Measurements from ENCODE around the gene R3HDM4.
"Not testable (repeated sequence)": the region's sequence is repeated elsewhere in the genome, so short reads cannot be mapped to it uniquely, and the experiment has no call there.

GRCh38 chr19:849195-849594 lies 63.8 kb downstream of the R3HDM4 start:
- TF ChIP-seq, protein P1, sequence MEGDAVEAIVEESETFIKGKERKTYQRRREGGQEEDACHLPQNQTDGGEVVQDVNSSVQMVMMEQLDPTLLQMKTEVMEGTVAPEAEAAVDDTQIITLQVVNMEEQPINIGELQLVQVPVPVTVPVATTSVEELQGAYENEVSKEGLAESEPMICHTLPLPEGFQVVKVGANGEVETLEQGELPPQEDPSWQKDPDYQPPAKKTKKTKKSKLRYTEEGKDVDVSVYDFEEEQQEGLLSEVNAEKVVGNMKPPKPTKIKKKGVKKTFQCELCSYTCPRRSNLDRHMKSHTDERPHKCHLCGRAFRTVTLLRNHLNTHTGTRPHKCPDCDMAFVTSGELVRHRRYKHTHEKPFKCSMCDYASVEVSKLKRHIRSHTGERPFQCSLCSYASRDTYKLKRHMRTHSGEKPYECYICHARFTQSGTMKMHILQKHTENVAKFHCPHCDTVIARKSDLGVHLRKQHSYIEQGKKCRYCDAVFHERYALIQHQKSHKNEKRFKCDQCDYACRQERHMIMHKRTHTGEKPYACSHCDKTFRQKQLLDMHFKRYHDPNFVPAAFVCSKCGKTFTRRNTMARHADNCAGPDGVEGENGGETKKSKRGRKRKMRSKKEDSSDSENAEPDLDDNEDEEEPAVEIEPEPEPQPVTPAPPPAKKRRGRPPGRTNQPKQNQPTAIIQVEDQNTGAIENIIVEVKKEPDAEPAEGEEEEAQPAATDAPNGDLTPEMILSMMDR (IDR thresholded peaks at IDR 0.05 in 4 of 5, conservative IDR thresholded peaks at IDR 0.05 in 1 of 5): not testable (repeated sequence)
- not testable (repeated sequence) for TF ChIP-seq POLR2A (IDR thresholded peaks at IDR 0.05)

Data from gastrocnemius medialis (tissue), 4 donors.